B cell (primary cell): Measurements from ENCODE around the gene APOO. TPM values are rescaled to one million over a fixed set of nuclear protein-coding genes. Genes with fewer than 3 reads are reported as not detected.

Source experiments
- ATAC-seq: fragments of 200-7000 bp; cut with Tn5 transposase; one replicate; pipeline ENCODE4 v1.10.0; 2021; ENCODE audit warnings: low read depth, mild to moderate bottlenecking, moderate number of reproducible peaks, moderate library complexity
- CTCF ChIA-PET: fragments of 350-600 bp; sonication (Branson Sonifier 250); formaldehyde crosslinking; loops from one replicate; lab custom pipeline; 2021; ENCODE audit warnings: antibody characterized with exemption, inconsistent platforms; lab: Charles Lee
- POLR2A ChIA-PET: fragments of 350-600 bp; sonication (Branson Sonifier 250); formaldehyde crosslinking; loops from one replicate; lab custom pipeline; 2021; ENCODE audit warnings: antibody characterized with exemption; lab: Charles Lee
- DNase-seq: peaks from one replicate; pipeline ENCODE4 v3.0.0; 2013
- H2AFZ ChIP-seq: 2 replicates; pipeline ENCODE4 v1.6.1; 2012; ENCODE audit warnings: mild to moderate bottlenecking, low read depth, low read length; ENCODE audit not compliant: insufficient read depth, poor library complexity, severe bottlenecking
- H3K27ac ChIP-seq, 2 donors: 1 replicate in 1 of 2; 2 replicates in 1 of 2; pipeline ENCODE4 v1.5.1; 2012 to 2013; ENCODE audit warnings: low read length in 2 of 2, mild to moderate bottlenecking in 2 of 2, moderate library complexity in 1 of 2
- H3K27me3 ChIP-seq, 4 experiments: fragments of 200-600 bp in 1 of 4; sonication (generic) in 1 of 4; replicated peaks in 1 of 4; 1 replicate in 2 of 4; 2 replicates in 2 of 4; pipeline versions ENCODE4 v1.6.1 to v1.7.0; 2013 to 2016; ENCODE audit warnings: low read length in 3 of 4, mild to moderate bottlenecking in 2 of 4, mixed read lengths in 1 of 4, moderate library complexity in 1 of 4; ENCODE audit not compliant: insufficient read depth in 4 of 4, control insufficient read depth in 3 of 4; ENCODE audit errors: control extremely low read depth in 1 of 4
- H3K36me3 ChIP-seq, 2 experiments: replicated peaks in 1 of 2; 1 replicate in 1 of 2; 2 replicates in 1 of 2; pipeline versions ENCODE4 v1.6.1 to v1.7.1; 2013; ENCODE audit warnings: low read length in 1 of 2; ENCODE audit not compliant: insufficient read depth in 2 of 2, control insufficient read depth in 1 of 2; ENCODE audit errors: control extremely low read depth in 1 of 2, extremely low read depth in 1 of 2
- H3K4me1 ChIP-seq, 2 donors: fragments of 200-600 bp in 1 of 2; sonication (generic) in 1 of 2; 1 replicate in 1 of 2; 2 replicates in 1 of 2; pipeline versions ENCODE4 v1.5.1 to v1.6.1; 2013 to 2017; ENCODE audit warnings: low read length in 2 of 2; ENCODE audit not compliant: control insufficient read depth in 2 of 2, insufficient read depth in 2 of 2
- H3K4me2 ChIP-seq: replicated peaks from 2 replicates; pipeline ENCODE3; 2012; ENCODE audit warnings: mild to moderate bottlenecking, low read depth, low read length; ENCODE audit not compliant: poor library complexity, severe bottlenecking
- H3K4me3 ChIP-seq, 5 experiments: fragments of 200-600 bp in 1 of 5; sonication (generic) in 1 of 5; 1 replicate in 3 of 5; 2 replicates in 2 of 5; pipeline versions ENCODE4 v1.5.1 to v1.7.0; 2011 to 2016; ENCODE audit warnings: low read length in 4 of 5, mild to moderate bottlenecking in 4 of 5, low read depth in 2 of 5, control low read depth in 1 of 5, moderate library complexity in 1 of 5; ENCODE audit not compliant: insufficient read depth in 1 of 5; ENCODE audit errors: control extremely low read depth in 1 of 5, extremely low read depth in 1 of 5
- H3K79me2 ChIP-seq: fragments of 200-600 bp; sonication (generic); one replicate; pipeline ENCODE4 v1.6.0; 2016; ENCODE audit warnings: low read length; ENCODE audit not compliant: control insufficient read depth, insufficient read depth
- H3K9ac ChIP-seq: fragments of 200-600 bp; sonication (generic); 2 replicates; pipeline ENCODE4 v1.6.1; 2017; ENCODE audit warnings: mild to moderate bottlenecking, low read length, moderate library complexity
- H3K9me3 ChIP-seq, 3 donors: one replicate each; pipeline versions ENCODE4 v1.6.1 to v1.7.1; 2013; ENCODE audit warnings: low read length in 2 of 3; ENCODE audit not compliant: control insufficient read depth in 2 of 3, insufficient read depth in 1 of 3; ENCODE audit errors: control extremely low read depth in 1 of 3
- H4K20me1 ChIP-seq: 2 replicates; pipeline ENCODE4 v1.6.0; 2012; ENCODE audit warnings: mild to moderate bottlenecking, low read length; ENCODE audit not compliant: insufficient read depth, control insufficient read depth, poor library complexity, severe bottlenecking
- H3K27ac Mint-ChIP-seq: one replicate; pipeline ENCODE4 v1.8.0; 2021; ENCODE audit warnings: mixed read lengths
- H3K27me3 Mint-ChIP-seq: one replicate; pipeline ENCODE4 v1.8.0; 2021; ENCODE audit warnings: mixed read lengths
- H3K4me1 Mint-ChIP-seq: one replicate; pipeline ENCODE4 v1.8.0; 2021; ENCODE audit warnings: mixed read lengths
- H3K4me3 Mint-ChIP-seq: one replicate; pipeline ENCODE4 v1.8.0; 2021; ENCODE audit warnings: mixed read lengths
- H3K9me3 Mint-ChIP-seq: one replicate; pipeline ENCODE4 v1.8.0; 2022; ENCODE audit warnings: mixed read lengths; ENCODE audit not compliant: insufficient read depth
- CTCF ChIP-seq: fragments of 200-600 bp; IDR thresholded peaks from one replicate; pipeline ENCODE4 v1.8.0; 2022; ENCODE audit warnings: antibody characterized with exemption, mild to moderate bottlenecking
- EZH2 ChIP-seq: IDR thresholded peaks from 2 replicates; pipeline ENCODE4 v1.6.1; 2012; ENCODE audit warnings: borderline replicate concordance, low read depth, mild to moderate bottlenecking, moderate library complexity, low read length; ENCODE audit not compliant: insufficient read depth, poor library complexity, severe bottlenecking
- WGBS: methylation state at CpG from one replicate; pipeline ENCODE4 v1.1.5; 2013; ENCODE audit warnings: missing lambda C conversion rate; ENCODE audit not compliant: insufficient coverage; 5-methylcytosine and 5-hydroxymethylcytosine counted together
- intact Hi-C: fragments of 100-400 bp; cut with micrococcal nuclease; formaldehyde crosslinking; loops from one replicate; pipeline ENCODE4 v1.10.0; 2022
- polyA plus RNA-seq: library from polyadenylated mRNA; depleted of rRNA; stranded (reverse); fragments of >200 nt; gene quantifications from 2 replicates; pipeline ENCODE4 v1.2.3, GENCODE V29; 2012
- total RNA-seq, 2 donors: library from RNA; stranded (reverse); fragments of 120-200 nt in 1 of 2; gene quantifications; 1 replicate in 1 of 2; 2 replicates in 1 of 2; pipeline versions ENCODE4 v1.2.3 to v1.2.4, GENCODE V29; 2013 to 2022

The APOO gene
- total and polyA plus RNA-seq, 2 donors (not counting 1 experiment from before 2014, with no cell fraction given), result 4.7 to 7.2 TPM

GRCh38 chrX:23855569-23855968 lies 52.2 kb downstream of the APOO start:
- no peaks in the 10 kb centered on the region for H3K4me1 Mint-ChIP-seq
- no peaks in the 10 kb centered on the region for H3K27me3 Mint-ChIP-seq
- Histone ChIP-seq H3K36me3 (no peaks in the 10 kb centered on the region), H4K20me1 (no peaks in the 10 kb centered on the region), H3K27ac (no peak overlapping the region), H3K9ac (no peak overlapping the region), H3K4me1 (no peaks in the 10 kb centered on the region), H3K79me2 (no peaks in the 10 kb centered on the region), H3K4me2 (no peak overlapping the region), H2AFZ (no peak overlapping the region), H3K9me3 (no peaks in the 10 kb centered on the region), H3K4me3 (no peak overlapping the region), H3K27me3 (no peaks in the 10 kb centered on the region)
- no CpG with 5 or more reads among the region's 4 CpGs for WGBS
- no peaks in the 10 kb centered on the region for H3K9me3 Mint-ChIP-seq
- ATAC-seq (no peak), DNase-seq (no peak)
- ChIA-PET POLR2A (no interaction called here), CTCF (interaction anchor here (1.4 kb wide), 1 partner anchor 46 kb away, joined by 5 read pairs; no protein-coding TSS in a partner anchor)
- H3K4me3 Mint-ChIP-seq, result no peak overlapping the region
- intact Hi-C loops, result no loop called here
- no peak overlapping the region for H3K27ac Mint-ChIP-seq
- no peak for TF ChIP-seq EZH2
- TF ChIP-seq CTCF, result no peak

- no peak overlapping the region for H3K27ac Mint-ChIP-seq
- H3K4me1 Mint-ChIP-seq, result no peaks in the 10 kb centered on the region
- H3K4me3 Mint-ChIP-seq, result no peak overlapping the region
- ChIA-PET POLR2A (no interaction called here), CTCF (interaction anchor here (0.6 to 1.4 kb wide), 2 partner anchors 47 to 213 kb away, joined by 4 to 5 read pairs; no protein-coding TSS in a partner anchor)
- H2AFZ ChIP-seq, result no peak overlapping the region
- TF ChIP-seq CTCF (no peak), EZH2 (no peak)
- no peaks in the 10 kb centered on the region for H3K79me2 ChIP-seq
- H3K27ac ChIP-seq, result no peak overlapping the region
- H3K27me3 Mint-ChIP-seq, result no peaks in the 10 kb centered on the region
- H3K9me3 Mint-ChIP-seq, result no peaks in the 10 kb centered on the region
- H3K4me3 ChIP-seq, result no peak overlapping the region
- no peak overlapping the region for H3K9ac ChIP-seq
- no peaks in the 10 kb centered on the region for H4K20me1 ChIP-seq
- no peak for DNase-seq
- H3K27me3 ChIP-seq, result no peaks in the 10 kb centered on the region
- no peak overlapping the region for H3K4me2 ChIP-seq
- no CpG with 5 or more reads among the region's 3 CpGs for WGBS
- intact Hi-C loops, result no loop called here
- H3K36me3 ChIP-seq, result no peaks in the 10 kb centered on the region
- H3K4me1 ChIP-seq, result no peaks in the 10 kb centered on the region
- H3K9me3 ChIP-seq, result no peaks in the 10 kb centered on the region
- no peak for ATAC-seq
Observed at GRCh38 chrX:23854945-23855344, 52.8 kb downstream of the APOO start.
